Adrenal gland (tissue), 12 donors: ENCODE results near the gene NXPE2. TPM values are rescaled to one million over a fixed set of nuclear protein-coding genes. Genes with fewer than 3 reads are reported as not detected.

Experiments used
- DNase-seq, 7 donors: peaks; one replicate each; pipeline ENCODE4 v3.0.0-alpha.2; 2019 to 2020
- H3K27ac ChIP-seq, 5 donors: fragments of 200-600 bp; sonication (generic) in 4 of 5; 1 replicate in 3 of 5; 2 replicates in 2 of 5; pipeline versions ENCODE4 v1.5.1 to v1.8.0; 2016 to 2020; ENCODE audit warnings: mild to moderate bottlenecking in 1 of 5
- H3K27me3 ChIP-seq: fragments of 200-600 bp; 2 replicates; pipeline ENCODE4 v1.8.0; 2021
- H3K36me3 ChIP-seq, 2 donors: fragments of 200-600 bp; replicated peaks in 1 of 2; 1 replicate in 1 of 2; 2 replicates in 1 of 2; pipeline versions ENCODE4 v1.5.1 to v1.8.0; 2018 to 2022
- H3K4me1 ChIP-seq, 2 donors: fragments of 200-600 bp; replicated peaks in 1 of 2; 1 replicate in 1 of 2; 2 replicates in 1 of 2; pipeline versions ENCODE4 v1.5.1 to v1.8.0; 2018 to 2021
- H3K4me3 ChIP-seq, 4 donors: fragments of 200-600 bp; sonication (generic) in 3 of 4; one replicate each; pipeline ENCODE4 v1.5.1; 2016 to 2018
- H3K9me3 ChIP-seq, 3 donors: fragments of 200-600 bp; sonication (generic) in 1 of 3; replicated peaks in 1 of 3; 1 replicate in 2 of 3; 2 replicates in 1 of 3; pipeline versions ENCODE4 v1.5.1 to v1.8.0; 2016 to 2021
- CTCF ChIP-seq, 6 experiments: fragments of 450-650 bp in 4 of 6; fragments of 200-600 bp in 2 of 6; sonication (generic) in 1 of 6; IDR thresholded peaks; 1 replicate in 5 of 6; 2 replicates in 1 of 6; pipeline versions ENCODE4 v1.5.1 to v1.8.0; 2016 to 2021; ENCODE audit warnings: antibody characterized with exemption in 6 of 6, mild to moderate bottlenecking in 2 of 6, moderate library complexity in 1 of 6
- POLR2A ChIP-seq, 2 donors: fragments of 450-650 bp; IDR thresholded peaks; one replicate each; pipeline ENCODE4 v1.6.1; 2017; ENCODE audit warnings: antibody characterized with exemption in 2 of 2, mild to moderate bottlenecking in 2 of 2, moderate library complexity in 1 of 2
- WGBS, 4 donors: extraction: QIAGEN DNeasy Blood & Tissue Kit in 2 of 4; methylation state at CpG; one replicate each; pipeline versions ENCODE4 v1.1.5 to v1.1.7; 2013 to 2017; 5-methylcytosine and 5-hydroxymethylcytosine counted together
- intact Hi-C, 2 donors: fragments of 100-400 bp; cut with DNase I; formaldehyde crosslinking; loops; one replicate each; pipeline versions ENCODE4 v1.14.1 to v1.15.0; 2022 to 2023
- polyA plus RNA-seq, 3 donors: library from polyadenylated mRNA; stranded (reverse); fragments of 200-250 nt in 2 of 3; fragments of 350-450 nt in 1 of 3; fragmentation: Illumina TruSeq in 1 of 3; extraction: RNeasy Lipid Tissue Mini Kit (QIAGEN cat#74804) in 1 of 3; gene quantifications; one replicate each; pipeline ENCODE4 v1.2.3, GENCODE V29; 2013 to 2014
- total RNA-seq, 9 donors: library from RNA; depleted of rRNA in 4 of 9; stranded (reverse); fragments of >200 nt in 4 of 9; fragments of 120-200 nt in 1 of 9; fragmentation: NEBNext Ultra II Directional in 1 of 9; extraction: Animal tissue kit (Norgen Biotek cat#: 25700) in 1 of 9; gene quantifications; one replicate each; pipeline versions ENCODE4 v1.1.0 to v1.2.4, GENCODE V29; 2013 to 2023
- donor health status: healthy with polysubstance abuse.
- donor health status: Bipolar disorder and iron deficiency.
- donor health status: DM: yes; HTN: yes; CAD: no.
- donor health status: DM: no; HTN: no; CAD: no.
- donor health status: DM: no; HTN: no; CAD: no.
- donor health status: DM: yes; HTN: yes; CAD: no.

The NXPE2 gene
- total and polyA plus RNA-seq, 12 donors, result 0.14 to 0.28 TPM; not detected in 10

- intact Hi-C loops, result no loop called here
- no peak overlapping the region for H3K4me3 ChIP-seq
- no peaks in the 10 kb centered on the region for H3K36me3 ChIP-seq
- no peak overlapping the region for H3K27ac ChIP-seq
- no peaks in the 10 kb centered on the region for H3K27me3 ChIP-seq
- DNase-seq, result no peak
- WGBS, 4 donors, result 84 to 90% (median 87%) methylated on average over 18 to 19 of the region's 19 CpGs
- no peaks in the 10 kb centered on the region for H3K4me1 ChIP-seq
- H3K9me3 ChIP-seq, result no peaks in the 10 kb centered on the region
- TF ChIP-seq CTCF (IDR thresholded peaks at IDR 0.05) (no peak), POLR2A (IDR thresholded peaks at IDR 0.05) (no peak)
Observed at GRCh38 chr11:114651145-114651718, 27.1 kb upstream of the NXPE2 start.

- H3K27me3 ChIP-seq, result no peaks in the 10 kb centered on the region
- no peaks in the 10 kb centered on the region for H3K9me3 ChIP-seq
- TF ChIP-seq CTCF (IDR thresholded peaks at IDR 0.05) (no peak), POLR2A (IDR thresholded peaks at IDR 0.05) (no peak)
- no peak for DNase-seq
- 34 to 51% (median 46%) methylated on average over 2 of the region's 2 CpGs for WGBS, 4 donors
- H3K4me1 ChIP-seq, result no peaks in the 10 kb centered on the region
- intact Hi-C loops, result no loop called here
- H3K4me3 ChIP-seq, result no peak overlapping the region
- no peak overlapping the region for H3K27ac ChIP-seq
- H3K36me3 ChIP-seq, result no peaks in the 10 kb centered on the region
Observed at GRCh38 chr11:114653148-114653547, 25.2 kb upstream of the NXPE2 start.

GRCh38 chr11:114664641-114665040 lies 13.7 kb upstream of the NXPE2 start:
- WGBS, 4 donors, result 64 to 77% (median 69%) methylated on average over 2 of the region's 2 CpGs
- TF ChIP-seq POLR2A (IDR thresholded peaks at IDR 0.05) (no peak), CTCF (IDR thresholded peaks at IDR 0.05) (no peak)
- no peak for DNase-seq

GRCh38 chr11:114666760-114667159 lies 11.6 kb upstream of the NXPE2 start:
- intact Hi-C loops, result no loop called here
- TF ChIP-seq CTCF (IDR thresholded peaks at IDR 0.05) (no peak), POLR2A (IDR thresholded peaks at IDR 0.05) (no peak)
- no peak for DNase-seq
- H3K27ac ChIP-seq, result no peak overlapping the region
- H3K36me3 ChIP-seq, result no peaks in the 10 kb centered on the region
- no peaks in the 10 kb centered on the region for H3K4me1 ChIP-seq
- no peak overlapping the region for H3K4me3 ChIP-seq
- WGBS, 4 donors, result 66 to 72% (median 67%) methylated on average over 2 of the region's 2 CpGs
- no peaks in the 10 kb centered on the region for H3K27me3 ChIP-seq
- H3K9me3 ChIP-seq, result no peaks in the 10 kb centered on the region

More at GRCh38 chr11:114664641-114665040, 13.7 kb upstream of the NXPE2 start:
- no peaks in the 10 kb centered on the region for H3K27me3 ChIP-seq
- no peaks in the 10 kb centered on the region for H3K36me3 ChIP-seq
- H3K27ac ChIP-seq, result no peak overlapping the region
- H3K9me3 ChIP-seq, result peaks cover 0 to 4% (median 0%) of the 10 kb centered on the region in 3 donors
- intact Hi-C loops, result no loop called here
- no peaks in the 10 kb centered on the region for H3K4me1 ChIP-seq
- no peak overlapping the region for H3K4me3 ChIP-seq
